HL-60 (cell line): ENCODE results near the gene RNF180.

Source experiments
- POLR2AphosphoS5 ChIP-seq: IDR thresholded peaks from 2 replicates; pipeline ENCODE4 v1.6.1; 2012; ENCODE audit warnings: low read depth
- TF ChIP-seq, protein P1 (sequence below): IDR thresholded peaks from one replicate; pipeline ENCODE4 v1.5.1; 2011; ENCODE audit warnings: low read length, control low read depth, inconsistent platforms; ENCODE audit not compliant: insufficient read depth

DNA sequence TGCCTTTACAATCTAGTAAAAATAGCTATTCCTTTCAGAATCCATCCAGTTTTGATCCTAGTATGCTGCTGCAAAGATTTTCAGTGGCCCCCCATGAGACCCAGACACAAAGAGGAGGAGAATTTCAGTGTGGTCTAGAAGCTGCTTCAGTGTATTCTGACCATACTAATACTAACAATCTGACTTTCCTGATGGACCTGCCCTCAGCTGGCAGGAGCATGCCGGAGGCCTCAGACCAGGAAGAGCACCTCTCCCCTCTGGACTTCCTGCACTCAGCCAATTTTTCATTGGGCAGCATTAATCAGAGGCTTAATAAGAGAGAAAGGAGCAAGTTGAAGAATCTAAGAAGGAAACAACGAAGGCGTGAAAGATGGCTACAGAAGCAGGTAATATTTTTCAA lies 48.5 kb downstream of the RNF180 start:
- TF ChIP-seq, protein P1, sequence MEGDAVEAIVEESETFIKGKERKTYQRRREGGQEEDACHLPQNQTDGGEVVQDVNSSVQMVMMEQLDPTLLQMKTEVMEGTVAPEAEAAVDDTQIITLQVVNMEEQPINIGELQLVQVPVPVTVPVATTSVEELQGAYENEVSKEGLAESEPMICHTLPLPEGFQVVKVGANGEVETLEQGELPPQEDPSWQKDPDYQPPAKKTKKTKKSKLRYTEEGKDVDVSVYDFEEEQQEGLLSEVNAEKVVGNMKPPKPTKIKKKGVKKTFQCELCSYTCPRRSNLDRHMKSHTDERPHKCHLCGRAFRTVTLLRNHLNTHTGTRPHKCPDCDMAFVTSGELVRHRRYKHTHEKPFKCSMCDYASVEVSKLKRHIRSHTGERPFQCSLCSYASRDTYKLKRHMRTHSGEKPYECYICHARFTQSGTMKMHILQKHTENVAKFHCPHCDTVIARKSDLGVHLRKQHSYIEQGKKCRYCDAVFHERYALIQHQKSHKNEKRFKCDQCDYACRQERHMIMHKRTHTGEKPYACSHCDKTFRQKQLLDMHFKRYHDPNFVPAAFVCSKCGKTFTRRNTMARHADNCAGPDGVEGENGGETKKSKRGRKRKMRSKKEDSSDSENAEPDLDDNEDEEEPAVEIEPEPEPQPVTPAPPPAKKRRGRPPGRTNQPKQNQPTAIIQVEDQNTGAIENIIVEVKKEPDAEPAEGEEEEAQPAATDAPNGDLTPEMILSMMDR, result no peak
- TF ChIP-seq POLR2AphosphoS5, result no peak
